ENCODE data around the gene RTP3. TPM values are rescaled to one million over a fixed set of nuclear protein-coding genes. Genes with fewer than 3 reads are reported as not detected.
"Not testable (repeated sequence)": the region's sequence is repeated elsewhere in the genome, so short reads cannot be mapped to it uniquely, and the experiment has no call there.

RTP3 gene
- total RNA-seq, 4 donors from 2014 or later = not detected

DNA sequence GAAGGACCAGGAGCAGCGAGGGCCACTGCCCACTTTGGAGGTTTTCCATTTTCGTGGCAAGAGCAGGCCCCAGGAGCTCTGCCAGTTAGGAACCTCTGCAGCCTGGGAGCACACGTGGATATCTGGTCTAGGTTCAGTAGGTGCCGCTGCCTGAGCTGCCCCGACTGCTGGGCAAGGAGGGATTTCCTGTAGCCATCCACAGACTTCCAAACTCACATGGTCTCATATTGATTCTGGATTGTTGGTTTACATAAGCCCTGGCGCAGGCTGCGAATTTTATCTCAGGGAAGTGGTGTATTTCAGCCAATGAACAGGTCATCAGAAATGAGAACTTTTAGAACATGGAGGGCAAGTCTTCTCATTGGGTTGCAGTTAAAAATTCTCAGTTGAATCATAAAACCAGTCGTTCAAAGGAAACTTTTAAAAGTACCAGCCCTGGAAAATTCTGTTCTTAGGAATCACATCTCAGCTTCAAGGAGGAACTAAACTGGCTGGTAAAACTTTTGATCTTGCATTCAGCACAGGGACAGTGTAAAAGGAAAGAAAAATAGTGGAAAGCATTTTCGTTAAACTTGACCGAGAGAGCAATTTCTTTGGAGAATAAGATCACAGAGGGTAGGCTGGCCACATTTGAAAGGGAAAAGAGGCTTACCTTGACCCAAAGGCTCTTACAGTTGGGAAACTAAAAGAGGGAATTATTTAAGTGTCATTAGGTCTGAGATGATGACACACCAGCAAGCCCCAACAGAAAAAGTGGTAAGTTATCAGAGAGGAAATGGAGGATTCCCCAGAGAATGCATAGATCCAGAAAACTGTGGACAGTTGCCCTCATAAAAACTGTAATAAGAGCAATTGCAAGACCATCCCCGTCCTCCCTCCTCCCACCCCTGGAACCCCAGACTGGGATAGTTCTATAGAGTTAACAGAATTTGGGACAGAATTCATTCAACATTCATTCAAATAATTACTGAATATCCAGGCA, 6.4 kb upstream of the RTP3 start:
- Histone ChIP-seq H3K4me1 (peaks cover 0 to 7% (median 4%) of the 10 kb centered on the region in 3 donors), H3K9me3 (no peaks in the 10 kb centered on the region), H3K27me3 (peaks cover 6% of the 10 kb centered on the region), H3K4me3 (no peak overlapping the region), H3K36me3 (no peaks in the 10 kb centered on the region), H3K27ac (no peak overlapping the region)
- no peak for ATAC-seq
- TF ChIP-seq POLR2AphosphoS5 (IDR thresholded peaks at IDR 0.05) = no peak
- TF ChIP-seq EP300 (IDR thresholded peaks at IDR 0.05) = no peak
- no peak for TF ChIP-seq POLR2A (IDR thresholded peaks at IDR 0.05)
- TF ChIP-seq, protein P1, sequence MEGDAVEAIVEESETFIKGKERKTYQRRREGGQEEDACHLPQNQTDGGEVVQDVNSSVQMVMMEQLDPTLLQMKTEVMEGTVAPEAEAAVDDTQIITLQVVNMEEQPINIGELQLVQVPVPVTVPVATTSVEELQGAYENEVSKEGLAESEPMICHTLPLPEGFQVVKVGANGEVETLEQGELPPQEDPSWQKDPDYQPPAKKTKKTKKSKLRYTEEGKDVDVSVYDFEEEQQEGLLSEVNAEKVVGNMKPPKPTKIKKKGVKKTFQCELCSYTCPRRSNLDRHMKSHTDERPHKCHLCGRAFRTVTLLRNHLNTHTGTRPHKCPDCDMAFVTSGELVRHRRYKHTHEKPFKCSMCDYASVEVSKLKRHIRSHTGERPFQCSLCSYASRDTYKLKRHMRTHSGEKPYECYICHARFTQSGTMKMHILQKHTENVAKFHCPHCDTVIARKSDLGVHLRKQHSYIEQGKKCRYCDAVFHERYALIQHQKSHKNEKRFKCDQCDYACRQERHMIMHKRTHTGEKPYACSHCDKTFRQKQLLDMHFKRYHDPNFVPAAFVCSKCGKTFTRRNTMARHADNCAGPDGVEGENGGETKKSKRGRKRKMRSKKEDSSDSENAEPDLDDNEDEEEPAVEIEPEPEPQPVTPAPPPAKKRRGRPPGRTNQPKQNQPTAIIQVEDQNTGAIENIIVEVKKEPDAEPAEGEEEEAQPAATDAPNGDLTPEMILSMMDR (IDR thresholded peaks at IDR 0.05) = no peak
- WGBS, 2 donors (ENCODE audit: low coverage in 1 of 2) = 59 to 76% methylated on average over 8 to 11 of the region's 11 CpGs

DNA sequence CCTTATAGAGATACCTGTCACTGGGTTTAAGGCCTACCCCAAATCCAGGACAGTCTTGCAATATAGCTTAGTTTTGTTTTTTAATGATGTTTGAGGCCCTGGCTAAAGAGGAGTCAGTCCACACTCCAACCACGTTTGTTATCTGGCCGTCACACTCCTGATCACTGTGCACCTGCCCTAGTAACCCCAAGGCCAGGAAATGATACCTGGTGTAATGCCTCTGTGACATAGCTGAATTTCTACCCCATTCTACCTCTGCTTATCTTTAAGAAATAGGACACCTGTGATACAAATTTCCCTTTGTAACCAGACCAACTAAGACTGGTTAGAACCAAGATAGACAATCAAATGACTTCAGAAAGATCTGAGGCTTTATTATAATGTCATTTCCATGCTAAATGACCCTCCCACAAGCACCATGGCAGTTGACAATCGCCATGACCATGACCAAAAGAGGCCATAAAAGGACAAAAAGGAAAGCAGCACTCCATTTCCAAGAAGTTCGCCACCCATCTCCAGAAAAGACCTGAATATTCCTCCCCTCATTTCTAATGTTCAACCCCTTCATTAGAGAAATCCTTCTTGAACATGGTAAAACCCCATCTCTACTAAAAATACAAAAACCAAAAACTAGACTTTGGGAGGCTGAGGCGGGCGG, 4.8 kb upstream of the RTP3 start:
- H3K27me3 ChIP-seq = peaks cover 8% of the 10 kb centered on the region
- no peaks in the 10 kb centered on the region for H3K9me3 ChIP-seq
- H3K27ac ChIP-seq = no peak overlapping the region
- no peak for ATAC-seq
- peaks cover 0 to 7% (median 4%) of the 10 kb centered on the region in 3 donors for H3K4me1 ChIP-seq
- TF ChIP-seq, protein P1 (IDR thresholded peaks at IDR 0.05) = no peak
- TF ChIP-seq POLR2AphosphoS5 (IDR thresholded peaks at IDR 0.05) (no peak), EP300 (IDR thresholded peaks at IDR 0.05) (no peak), POLR2A (IDR thresholded peaks at IDR 0.05) (no peak)
- 80 to 84% methylated on average over 1 to 6 of the region's 6 CpGs for WGBS, 2 donors (ENCODE audit: low coverage in 1 of 2)
- H3K4me3 ChIP-seq = no peak overlapping the region
- H3K36me3 ChIP-seq = no peaks in the 10 kb centered on the region

DNA sequence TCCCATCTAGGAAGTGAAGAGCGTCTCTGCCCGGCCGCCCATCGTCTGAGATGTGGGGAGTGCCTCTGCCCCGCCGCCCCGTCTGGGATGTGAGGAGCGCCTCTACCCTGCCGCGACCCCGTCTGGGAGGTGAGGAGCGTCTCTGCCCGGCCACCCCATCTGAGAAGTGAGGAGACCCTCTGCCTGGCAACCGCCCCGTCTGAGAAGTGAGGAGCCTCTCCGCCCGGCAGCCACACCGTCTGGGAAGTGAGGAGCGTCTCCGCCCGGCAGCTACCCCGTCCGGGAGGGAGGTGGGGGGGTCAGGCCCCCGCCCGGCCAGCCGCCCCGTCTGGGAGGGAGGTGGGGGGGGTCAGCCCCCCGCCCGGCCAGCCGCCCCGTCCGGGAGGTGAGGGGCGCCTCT, 3.3 kb upstream of the RTP3 start:
- H3K4me1 ChIP-seq, H3K9me3 ChIP-seq, ATAC-seq, H3K27ac ChIP-seq, H3K36me3 ChIP-seq, H3K27me3 ChIP-seq, H3K4me3 ChIP-seq: not testable (repeated sequence)
- no CpG with 5 or more reads among the region's 33 CpGs for WGBS, 2 donors (ENCODE audit: low coverage in 1 of 2)

GRCh38 chr3:46495901-46496456, 1.8 kb upstream of the RTP3 start:
- no peaks in the 10 kb centered on the region for H3K9me3 ChIP-seq
- H3K4me1 ChIP-seq = no peaks in the 10 kb centered on the region
- TF ChIP-seq POLR2A (IDR thresholded peaks at IDR 0.05) (no peak), EP300 (IDR thresholded peaks at IDR 0.05) (no peak), POLR2AphosphoS5 (IDR thresholded peaks at IDR 0.05) (no peak)
- TF ChIP-seq, protein P1 (IDR thresholded peaks at IDR 0.05) = no peak
- H3K36me3 ChIP-seq = no peaks in the 10 kb centered on the region
- no peak overlapping the region for H3K27ac ChIP-seq
- no peak for ATAC-seq
- WGBS, 2 donors (ENCODE audit: low coverage in 1 of 2) = 56 to 57% methylated on average over 3 to 5 of the region's 5 CpGs
- H3K4me3 ChIP-seq = no peak overlapping the region
- peaks cover 8% of the 10 kb centered on the region for H3K27me3 ChIP-seq

- Histone ChIP-seq H3K27ac (no peak overlapping the region), H3K27me3 (peaks cover 8% of the 10 kb centered on the region), H3K9me3 (no peaks in the 10 kb centered on the region), H3K4me3 (no peak overlapping the region), H3K36me3 (no peaks in the 10 kb centered on the region), H3K4me1 (no peaks in the 10 kb centered on the region)
- 50 to 55% methylated on average over 2 to 6 of the region's 9 CpGs for WGBS, 2 donors (ENCODE audit: low coverage in 1 of 2)
- ATAC-seq = no peak
- TF ChIP-seq, protein P1 (IDR thresholded peaks at IDR 0.05) = no peak
- TF ChIP-seq POLR2AphosphoS5 (IDR thresholded peaks at IDR 0.05) = no peak
- TF ChIP-seq EP300 (IDR thresholded peaks at IDR 0.05) = no peak
- no peak for TF ChIP-seq POLR2A (IDR thresholded peaks at IDR 0.05)
These were observed 825 bp upstream of the RTP3 start for GRCh38 chr3:46496746-46497555.

Data from gastroesophageal sphincter (tissue), 4 donors.